ENCODE results near the gene LDLRAD4. TPM values are rescaled to one million over a fixed set of nuclear protein-coding genes. Genes with fewer than 3 reads are reported as not detected.

Gene LDLRAD4
- total and polyA plus RNA-seq, 2 experiments from 2014 or later: 0.73 to 1.9 TPM

DNA sequence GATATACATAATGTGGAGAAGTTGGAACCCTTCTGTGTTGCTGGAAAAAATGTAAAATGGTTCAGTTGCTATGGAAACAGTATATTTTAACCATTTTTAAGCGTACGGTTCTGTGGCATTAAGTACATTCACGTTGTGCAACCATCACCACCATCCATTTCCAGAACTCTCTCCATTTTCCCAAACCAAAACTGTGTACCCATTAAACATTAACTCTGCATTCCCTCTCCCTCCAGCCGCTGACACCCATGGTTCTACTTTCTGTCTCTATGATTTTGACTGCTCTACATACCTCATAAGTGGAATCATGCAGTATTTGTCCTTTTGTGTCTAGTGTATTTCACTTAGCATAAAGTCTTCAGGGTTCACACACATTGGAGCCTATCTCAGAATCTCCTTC is 67.3 kb downstream of the LDLRAD4 start:
- Histone ChIP-seq H3K9me2 (ENCODE audit: insufficient read depth) (no peaks in the 10 kb centered on the region), H3K4me2 (no peak overlapping the region), H3K27ac (ENCODE audit: low read depth) (no peak overlapping the region), H3K4me3 (no peak overlapping the region), H3K27me3 (ENCODE audit: insufficient read depth) (no peaks in the 10 kb centered on the region), H3K4me1 (ENCODE audit: insufficient read depth) (no peaks in the 10 kb centered on the region), H3K36me3 (ENCODE audit: insufficient read depth) (no peaks in the 10 kb centered on the region), H4K20me1 (replicated peaks; ENCODE audit: insufficient read depth) (no peaks in the 10 kb centered on the region), H3K79me2 (replicated peaks; ENCODE audit: insufficient read depth) (no peaks in the 10 kb centered on the region), H2AFZ (no peak overlapping the region), H3F3A (replicated peaks; ENCODE audit: low read depth) (no peaks in the 10 kb centered on the region)
- H3K27me3 Mint-ChIP-seq (ENCODE audit: insufficient read depth, low read depth, poor library complexity): peaks cover 6% of the 10 kb centered on the region
- TF ChIP-seq JUNB (IDR thresholded peaks at IDR 0.05; ENCODE audit: unreplicated experiment): no peak
- TF ChIP-seq ZNF331 (CRISPR knock-in tag; IDR thresholded peaks at IDR 0.05; ENCODE audit: low read depth): no peak
- TF ChIP-seq STAT1 (IDR thresholded peaks at IDR 0.05; ENCODE audit: unreplicated experiment): no peak
- TF ChIP-seq, protein P1, sequence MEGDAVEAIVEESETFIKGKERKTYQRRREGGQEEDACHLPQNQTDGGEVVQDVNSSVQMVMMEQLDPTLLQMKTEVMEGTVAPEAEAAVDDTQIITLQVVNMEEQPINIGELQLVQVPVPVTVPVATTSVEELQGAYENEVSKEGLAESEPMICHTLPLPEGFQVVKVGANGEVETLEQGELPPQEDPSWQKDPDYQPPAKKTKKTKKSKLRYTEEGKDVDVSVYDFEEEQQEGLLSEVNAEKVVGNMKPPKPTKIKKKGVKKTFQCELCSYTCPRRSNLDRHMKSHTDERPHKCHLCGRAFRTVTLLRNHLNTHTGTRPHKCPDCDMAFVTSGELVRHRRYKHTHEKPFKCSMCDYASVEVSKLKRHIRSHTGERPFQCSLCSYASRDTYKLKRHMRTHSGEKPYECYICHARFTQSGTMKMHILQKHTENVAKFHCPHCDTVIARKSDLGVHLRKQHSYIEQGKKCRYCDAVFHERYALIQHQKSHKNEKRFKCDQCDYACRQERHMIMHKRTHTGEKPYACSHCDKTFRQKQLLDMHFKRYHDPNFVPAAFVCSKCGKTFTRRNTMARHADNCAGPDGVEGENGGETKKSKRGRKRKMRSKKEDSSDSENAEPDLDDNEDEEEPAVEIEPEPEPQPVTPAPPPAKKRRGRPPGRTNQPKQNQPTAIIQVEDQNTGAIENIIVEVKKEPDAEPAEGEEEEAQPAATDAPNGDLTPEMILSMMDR (conservative IDR thresholded peaks at IDR 0.05; ENCODE audit: low read depth in 2 of 2): no peak
- TF ChIP-seq, protein P2, sequence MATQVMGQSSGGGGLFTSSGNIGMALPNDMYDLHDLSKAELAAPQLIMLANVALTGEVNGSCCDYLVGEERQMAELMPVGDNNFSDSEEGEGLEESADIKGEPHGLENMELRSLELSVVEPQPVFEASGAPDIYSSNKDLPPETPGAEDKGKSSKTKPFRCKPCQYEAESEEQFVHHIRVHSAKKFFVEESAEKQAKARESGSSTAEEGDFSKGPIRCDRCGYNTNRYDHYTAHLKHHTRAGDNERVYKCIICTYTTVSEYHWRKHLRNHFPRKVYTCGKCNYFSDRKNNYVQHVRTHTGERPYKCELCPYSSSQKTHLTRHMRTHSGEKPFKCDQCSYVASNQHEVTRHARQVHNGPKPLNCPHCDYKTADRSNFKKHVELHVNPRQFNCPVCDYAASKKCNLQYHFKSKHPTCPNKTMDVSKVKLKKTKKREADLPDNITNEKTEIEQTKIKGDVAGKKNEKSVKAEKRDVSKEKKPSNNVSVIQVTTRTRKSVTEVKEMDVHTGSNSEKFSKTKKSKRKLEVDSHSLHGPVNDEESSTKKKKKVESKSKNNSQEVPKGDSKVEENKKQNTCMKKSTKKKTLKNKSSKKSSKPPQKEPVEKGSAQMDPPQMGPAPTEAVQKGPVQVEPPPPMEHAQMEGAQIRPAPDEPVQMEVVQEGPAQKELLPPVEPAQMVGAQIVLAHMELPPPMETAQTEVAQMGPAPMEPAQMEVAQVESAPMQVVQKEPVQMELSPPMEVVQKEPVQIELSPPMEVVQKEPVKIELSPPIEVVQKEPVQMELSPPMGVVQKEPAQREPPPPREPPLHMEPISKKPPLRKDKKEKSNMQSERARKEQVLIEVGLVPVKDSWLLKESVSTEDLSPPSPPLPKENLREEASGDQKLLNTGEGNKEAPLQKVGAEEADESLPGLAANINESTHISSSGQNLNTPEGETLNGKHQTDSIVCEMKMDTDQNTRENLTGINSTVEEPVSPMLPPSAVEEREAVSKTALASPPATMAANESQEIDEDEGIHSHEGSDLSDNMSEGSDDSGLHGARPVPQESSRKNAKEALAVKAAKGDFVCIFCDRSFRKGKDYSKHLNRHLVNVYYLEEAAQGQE (IDR thresholded peaks at IDR 0.05; ENCODE audit: unreplicated experiment): no peak
- TF ChIP-seq NANOG (IDR thresholded peaks at IDR 0.05; ENCODE audit: borderline replicate concordance): no peak
- TF ChIP-seq EZH2 (IDR thresholded peaks at IDR 0.05; ENCODE audit: low read depth, unreplicated experiment): no peak
- TF ChIP-seq, protein P3, sequence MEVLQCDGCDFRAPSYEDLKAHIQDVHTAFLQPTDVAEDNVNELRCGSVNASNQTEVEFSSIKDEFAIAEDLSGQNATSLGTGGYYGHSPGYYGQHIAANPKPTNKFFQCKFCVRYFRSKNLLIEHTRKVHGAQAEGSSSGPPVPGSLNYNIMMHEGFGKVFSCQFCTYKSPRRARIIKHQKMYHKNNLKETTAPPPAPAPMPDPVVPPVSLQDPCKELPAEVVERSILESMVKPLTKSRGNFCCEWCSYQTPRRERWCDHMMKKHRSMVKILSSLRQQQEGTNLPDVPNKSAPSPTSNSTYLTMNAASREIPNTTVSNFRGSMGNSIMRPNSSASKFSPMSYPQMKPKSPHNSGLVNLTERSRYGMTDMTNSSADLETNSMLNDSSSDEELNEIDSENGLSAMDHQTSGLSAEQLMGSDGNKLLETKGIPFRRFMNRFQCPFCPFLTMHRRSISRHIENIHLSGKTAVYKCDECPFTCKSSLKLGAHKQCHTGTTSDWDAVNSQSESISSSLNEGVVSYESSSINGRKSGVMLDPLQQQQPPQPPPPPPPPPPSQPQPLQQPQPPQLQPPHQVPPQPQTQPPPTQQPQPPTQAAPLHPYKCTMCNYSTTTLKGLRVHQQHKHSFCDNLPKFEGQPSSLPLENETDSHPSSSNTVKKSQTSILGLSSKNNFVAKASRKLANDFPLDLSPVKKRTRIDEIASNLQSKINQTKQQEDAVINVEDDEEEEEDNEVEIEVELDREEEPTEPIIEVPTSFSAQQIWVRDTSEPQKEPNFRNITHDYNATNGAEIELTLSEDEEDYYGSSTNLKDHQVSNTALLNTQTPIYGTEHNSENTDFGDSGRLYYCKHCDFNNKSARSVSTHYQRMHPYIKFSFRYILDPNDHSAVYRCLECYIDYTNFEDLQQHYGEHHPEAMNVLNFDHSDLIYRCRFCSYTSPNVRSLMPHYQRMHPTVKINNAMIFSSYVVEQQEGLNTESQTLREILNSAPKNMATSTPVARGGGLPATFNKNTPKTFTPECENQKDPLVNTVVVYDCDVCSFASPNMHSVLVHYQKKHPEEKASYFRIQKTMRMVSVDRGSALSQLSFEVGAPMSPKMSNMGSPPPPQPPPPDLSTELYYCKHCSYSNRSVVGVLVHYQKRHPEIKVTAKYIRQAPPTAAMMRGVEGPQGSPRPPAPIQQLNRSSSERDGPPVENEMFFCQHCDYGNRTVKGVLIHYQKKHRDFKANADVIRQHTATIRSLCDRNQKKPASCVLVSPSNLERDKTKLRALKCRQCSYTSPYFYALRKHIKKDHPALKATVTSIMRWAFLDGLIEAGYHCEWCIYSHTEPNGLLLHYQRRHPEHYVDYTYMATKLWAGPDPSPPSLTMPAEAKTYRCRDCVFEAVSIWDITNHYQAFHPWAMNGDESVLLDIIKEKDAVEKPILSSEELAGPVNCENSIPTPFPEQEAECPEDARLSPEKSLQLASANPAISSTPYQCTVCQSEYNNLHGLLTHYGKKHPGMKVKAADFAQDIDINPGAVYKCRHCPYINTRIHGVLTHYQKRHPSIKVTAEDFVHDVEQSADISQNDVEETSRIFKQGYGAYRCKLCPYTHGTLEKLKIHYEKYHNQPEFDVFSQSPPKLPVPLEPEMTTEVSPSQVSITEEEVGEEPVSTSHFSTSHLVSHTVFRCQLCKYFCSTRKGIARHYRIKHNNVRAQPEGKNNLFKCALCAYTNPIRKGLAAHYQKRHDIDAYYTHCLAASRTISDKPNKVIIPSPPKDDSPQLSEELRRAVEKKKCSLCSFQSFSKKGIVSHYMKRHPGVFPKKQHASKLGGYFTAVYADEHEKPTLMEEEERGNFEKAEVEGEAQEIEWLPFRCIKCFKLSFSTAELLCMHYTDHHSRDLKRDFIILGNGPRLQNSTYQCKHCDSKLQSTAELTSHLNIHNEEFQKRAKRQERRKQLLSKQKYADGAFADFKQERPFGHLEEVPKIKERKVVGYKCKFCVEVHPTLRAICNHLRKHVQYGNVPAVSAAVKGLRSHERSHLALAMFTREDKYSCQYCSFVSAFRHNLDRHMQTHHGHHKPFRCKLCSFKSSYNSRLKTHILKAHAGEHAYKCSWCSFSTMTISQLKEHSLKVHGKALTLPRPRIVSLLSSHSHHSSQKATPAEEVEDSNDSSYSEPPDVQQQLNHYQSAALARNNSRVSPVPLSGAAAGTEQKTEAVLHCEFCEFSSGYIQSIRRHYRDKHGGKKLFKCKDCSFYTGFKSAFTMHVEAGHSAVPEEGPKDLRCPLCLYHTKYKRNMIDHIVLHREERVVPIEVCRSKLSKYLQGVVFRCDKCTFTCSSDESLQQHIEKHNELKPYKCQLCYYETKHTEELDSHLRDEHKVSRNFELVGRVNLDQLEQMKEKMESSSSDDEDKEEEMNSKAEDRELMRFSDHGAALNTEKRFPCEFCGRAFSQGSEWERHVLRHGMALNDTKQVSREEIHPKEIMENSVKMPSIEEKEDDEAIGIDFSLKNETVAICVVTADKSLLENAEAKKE (CRISPR knock-in tag; IDR thresholded peaks at IDR 0.05): no peak
- no peak for TF ChIP-seq CREB1 (CRISPR knock-in tag; IDR thresholded peaks at IDR 0.05; ENCODE audit: low read depth)
- TF ChIP-seq, protein P4, sequence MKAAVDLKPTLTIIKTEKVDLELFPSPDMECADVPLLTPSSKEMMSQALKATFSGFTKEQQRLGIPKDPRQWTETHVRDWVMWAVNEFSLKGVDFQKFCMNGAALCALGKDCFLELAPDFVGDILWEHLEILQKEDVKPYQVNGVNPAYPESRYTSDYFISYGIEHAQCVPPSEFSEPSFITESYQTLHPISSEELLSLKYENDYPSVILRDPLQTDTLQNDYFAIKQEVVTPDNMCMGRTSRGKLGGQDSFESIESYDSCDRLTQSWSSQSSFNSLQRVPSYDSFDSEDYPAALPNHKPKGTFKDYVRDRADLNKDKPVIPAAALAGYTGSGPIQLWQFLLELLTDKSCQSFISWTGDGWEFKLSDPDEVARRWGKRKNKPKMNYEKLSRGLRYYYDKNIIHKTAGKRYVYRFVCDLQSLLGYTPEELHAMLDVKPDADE (IDR thresholded peaks at IDR 0.05): no peak
- no peak for TF ChIP-seq POLR2AphosphoS5 (IDR thresholded peaks at IDR 0.05; ENCODE audit: low read depth)
- no peak for TF ChIP-seq ZNF114 (CRISPR knock-in tag; IDR thresholded peaks at IDR 0.05)
- no peak for DNase-seq (ENCODE audit: low spot score)
- no peaks in the 10 kb centered on the region for H3K4me1 Mint-ChIP-seq
- peaks cover 3% of the 10 kb centered on the region; the same call in 1 of the 3 replicates for H3K9me3 Mint-ChIP-seq
- H3K36me3 Mint-ChIP-seq (ENCODE audit: low read depth): no peaks in the 10 kb centered on the region
- no peak overlapping the region for H3K27ac Mint-ChIP-seq
- no peak overlapping the region for H3K4me3 Mint-ChIP-seq
- no peak for ATAC-seq

Data from GM23338 (cell line).